Activated CD4-positive, alpha-beta T cell treated with anti-CD3 and anti-CD28 coated beads, Interleukin-2, amount 10 ng/mL, durations not matched to agents 24 days and 14 days (primary cell): ENCODE data around the gene MMP19. TPM values are rescaled to one million over a fixed set of nuclear protein-coding genes. Genes with fewer than 3 reads are reported as not detected.

Experiments
- total RNA-seq: library from RNA; stranded (reverse); gene quantifications from 2 replicates; pipeline ENCODE4 v1.2.3, GENCODE V29; 2022

MMP19 gene
- total RNA-seq, 1 donor from 2014 or later = not detected

Other genes starting within 250 kb of the MMP19 start
- not detected in 2 replicates for gene OR10P1, start 206.0 kb downstream of the MMP19 start, total RNA-seq
- gene ITGA7, start 135.0 kb downstream of the MMP19 start, total RNA-seq = 0.65 and 1.5 TPM in 2 replicates
- 62.7 and 64.8 TPM in 2 replicates for gene BLOC1S1, start 126.9 kb downstream of the MMP19 start, total RNA-seq
- gene RDH5, start 122.5 kb downstream of the MMP19 start, total RNA-seq = 7.1 and 8.4 TPM in 2 replicates
- 190 and 196 TPM in 2 replicates for gene CD63, start 113.9 kb downstream of the MMP19 start, total RNA-seq
- gene GDF11, start 99.8 kb downstream of the MMP19 start, total RNA-seq = 14.3 and 15.1 TPM in 2 replicates
- gene SARNP, start 25.2 kb downstream of the MMP19 start, total RNA-seq = 76.6 and 81.6 TPM in 2 replicates
- gene ORMDL2, start 24.9 kb downstream of the MMP19 start, total RNA-seq = 49.8 and 55.8 TPM in 2 replicates
- 39.8 and 42.0 TPM in 2 replicates for gene DNAJC14, start 13.3 kb downstream of the MMP19 start, total RNA-seq
- gene PYM1, start 85.0 kb upstream of the MMP19 start, total RNA-seq = 34.8 and 35.6 TPM in 2 replicates
- 355 and 365 TPM in 2 replicates for gene DGKA, start 88.2 kb upstream of the MMP19 start, total RNA-seq
- gene PMEL, start 123.1 kb upstream of the MMP19 start, total RNA-seq = not detected in 2 replicates
- 108 and 110 TPM in 2 replicates for gene CDK2, start 123.9 kb upstream of the MMP19 start, total RNA-seq
- 39.0 and 40.2 TPM in 2 replicates for gene RAB5B, start 131.1 kb upstream of the MMP19 start, total RNA-seq
- gene SUOX, start 154.3 kb upstream of the MMP19 start, total RNA-seq = 9.3 and 10.2 TPM in 2 replicates
- gene IKZF4, start 178.1 kb upstream of the MMP19 start, total RNA-seq = 24.3 and 26.1 TPM in 2 replicates
- 40.5 and 46.3 TPM in 2 replicates for gene RPS26, start 199.0 kb upstream of the MMP19 start, total RNA-seq
- gene ERBB3, start 237.2 kb upstream of the MMP19 start, total RNA-seq = 0.14 and 0.57 TPM in 2 replicates